Neuronal stem cell (in vitro differentiated cells): ENCODE measurements around the gene NEK11.

ENCODE experiments used
- DNase-seq: peaks from one replicate; pipeline ENCODE4 v3.0.0-alpha.2; 2013; ENCODE audit warnings: low spot score
- H2AFZ ChIP-seq: one replicate; pipeline ENCODE4 v1.6.1; 2013; ENCODE audit warnings: mild to moderate bottlenecking, low read length, inconsistent platforms
- H2AK5ac ChIP-seq: 2 replicates; pipeline ENCODE4 v1.6.1; 2013; ENCODE audit warnings: low read depth, mild to moderate bottlenecking, inconsistent platforms, low read length, moderate library complexity, mixed read lengths
- H2BK120ac ChIP-seq: 2 replicates; pipeline ENCODE4 v1.6.1; 2013; ENCODE audit warnings: low read depth, mild to moderate bottlenecking, inconsistent platforms, low read length, moderate library complexity, mixed read lengths
- H2BK12ac ChIP-seq: one replicate; pipeline ENCODE4 v1.6.1; 2013; ENCODE audit warnings: low read length, inconsistent platforms
- H2BK15ac ChIP-seq: 2 replicates; pipeline ENCODE4 v1.6.1; 2013; ENCODE audit warnings: mild to moderate bottlenecking, low read length, inconsistent platforms, mixed read lengths
- H2BK5ac ChIP-seq: one replicate; pipeline ENCODE4 v1.6.1; 2013; ENCODE audit warnings: inconsistent platforms, mild to moderate bottlenecking, low read length, moderate library complexity
- H3K14ac ChIP-seq: one replicate; pipeline ENCODE4 v1.6.1; 2013; ENCODE audit warnings: low read length, inconsistent platforms
- H3K18ac ChIP-seq: 2 replicates; pipeline ENCODE4 v1.6.1; 2013; ENCODE audit warnings: low read length, inconsistent platforms
- H3K23ac ChIP-seq: 2 replicates; pipeline ENCODE4 v1.6.1; 2013; ENCODE audit warnings: low read depth, mild to moderate bottlenecking, mixed read lengths, low read length, inconsistent platforms; ENCODE audit not compliant: poor library complexity
- H3K27ac ChIP-seq: replicated peaks from 3 replicates; pipeline ENCODE4 v1.5.1; 2013; ENCODE audit warnings: low read length, inconsistent platforms
- H3K27me3 ChIP-seq, 3 experiments: 2 replicates each; pipeline ENCODE4 v1.6.1; 2013; ENCODE audit warnings: low read length in 3 of 3, mild to moderate bottlenecking in 2 of 3, inconsistent platforms in 1 of 3, low read depth in 1 of 3, mixed read lengths in 1 of 3, moderate library complexity in 1 of 3; ENCODE audit not compliant: control insufficient read depth in 3 of 3, insufficient read depth in 3 of 3
- H3K36me3 ChIP-seq, 2 donors: replicated peaks in 1 of 2; 2 replicates each; pipeline ENCODE4 v1.6.1; 2013; ENCODE audit warnings: low read length in 2 of 2; ENCODE audit not compliant: control insufficient read depth in 2 of 2, insufficient read depth in 2 of 2
- H3K4ac ChIP-seq: 2 replicates; pipeline ENCODE4 v1.6.1; 2013; ENCODE audit warnings: inconsistent platforms, mild to moderate bottlenecking, low read length, moderate library complexity
- H3K4me1 ChIP-seq, 2 donors: 1 replicate in 1 of 2; 2 replicates in 1 of 2; pipeline ENCODE4 v1.6.1; 2013; ENCODE audit warnings: low read length in 2 of 2, low read depth in 1 of 2; ENCODE audit not compliant: control insufficient read depth in 2 of 2, insufficient read depth in 1 of 2
- H3K4me2 ChIP-seq: one replicate; pipeline ENCODE4 v1.6.1; 2013; ENCODE audit warnings: mild to moderate bottlenecking, low read length, inconsistent platforms; ENCODE audit not compliant: insufficient read depth, poor library complexity, severe bottlenecking
- H3K4me3 ChIP-seq, 2 donors: 2 replicates each; pipeline ENCODE4 v1.5.1; 2013; ENCODE audit warnings: low read length in 2 of 2, mild to moderate bottlenecking in 2 of 2, inconsistent platforms in 1 of 2, moderate library complexity in 1 of 2
- H3K79me1 ChIP-seq: one replicate; pipeline ENCODE4 v1.6.1; 2013; ENCODE audit warnings: low read depth, mild to moderate bottlenecking, inconsistent platforms, low read length, moderate library complexity
- H3K9ac ChIP-seq: one replicate; pipeline ENCODE4 v1.6.1; 2013; ENCODE audit warnings: mild to moderate bottlenecking, low read depth, low read length, inconsistent platforms; ENCODE audit not compliant: poor library complexity
- H3K9me3 ChIP-seq, 2 donors: replicated peaks in 1 of 2; 2 replicates each; pipeline versions ENCODE3 to v1.6.1; 2013; ENCODE audit warnings: low read length in 2 of 2, mild to moderate bottlenecking in 2 of 2, inconsistent platforms in 1 of 2, low read depth in 1 of 2, mixed read lengths in 1 of 2, moderate library complexity in 1 of 2; ENCODE audit not compliant: control insufficient read depth in 2 of 2, insufficient read depth in 1 of 2
- H4K8ac ChIP-seq: one replicate; pipeline ENCODE4 v1.6.1; 2013; ENCODE audit warnings: low read depth, mild to moderate bottlenecking, inconsistent platforms, low read length, moderate library complexity
- H4K91ac ChIP-seq: one replicate; pipeline ENCODE4 v1.6.1; 2013; ENCODE audit warnings: low read length, low read depth, mild to moderate bottlenecking, inconsistent platforms; ENCODE audit not compliant: poor library complexity
- WGBS, 2 donors: extraction: QIAGEN DNeasy Blood & Tissue Kit; methylation state at CpG; one replicate each; pipeline ENCODE4 v1.1.7; 2013; ENCODE audit warnings: missing lambda C conversion rate in 2 of 2, mixed read lengths in 1 of 2; ENCODE audit not compliant: insufficient read length in 2 of 2, insufficient replicate concordance in 1 of 2; ENCODE audit errors: extremely low coverage in 2 of 2; 5-methylcytosine and 5-hydroxymethylcytosine counted together

Gene NEK11

GRCh38 chr3:131239267-131239666, 212.6 kb downstream of the NEK11 start:
- no peak overlapping the region for H2BK15ac ChIP-seq
- no peak overlapping the region for H3K9ac ChIP-seq
- no peaks in the 10 kb centered on the region for H3K9me3 ChIP-seq
- no peak overlapping the region for H2AFZ ChIP-seq
- H3K27ac ChIP-seq: no peak overlapping the region
- H3K4me1 ChIP-seq: peaks cover 0 to 15% of the 10 kb centered on the region in 2 donors
- no peak overlapping the region for H3K14ac ChIP-seq
- DNase-seq: no peak
- H3K23ac ChIP-seq: no peak overlapping the region
- no peak overlapping the region for H3K4me2 ChIP-seq
- H4K91ac ChIP-seq: no peak overlapping the region
- no CpG with 5 or more reads among the region's 3 CpGs for WGBS, 2 donors
- no peak overlapping the region for H2AK5ac ChIP-seq
- no peak overlapping the region for H4K8ac ChIP-seq
- H3K36me3 ChIP-seq: no peaks in the 10 kb centered on the region
- H3K4me3 ChIP-seq: no peak overlapping the region
- no peak overlapping the region for H2BK120ac ChIP-seq
- no peaks in the 10 kb centered on the region for H3K27me3 ChIP-seq
- H2BK5ac ChIP-seq: no peak overlapping the region
- H3K79me1 ChIP-seq: no peaks in the 10 kb centered on the region
- no peak overlapping the region for H2BK12ac ChIP-seq
- H3K4ac ChIP-seq: no peak overlapping the region
- no peak overlapping the region for H3K18ac ChIP-seq

- no peak overlapping the region for H2BK120ac ChIP-seq
- WGBS, 2 donors: no CpG with 5 or more reads among the region's 3 CpGs
- no peak overlapping the region for H3K27ac ChIP-seq
- no peak overlapping the region for H3K18ac ChIP-seq
- no peak overlapping the region for H3K23ac ChIP-seq
- no peaks in the 10 kb centered on the region for H3K4me1 ChIP-seq
- H2BK15ac ChIP-seq: no peak overlapping the region
- no peak overlapping the region for H3K4ac ChIP-seq
- H3K4me2 ChIP-seq: no peak overlapping the region
- no peak for DNase-seq
- H3K9me3 ChIP-seq: no peaks in the 10 kb centered on the region
- H3K79me1 ChIP-seq: no peaks in the 10 kb centered on the region
- no peaks in the 10 kb centered on the region for H3K27me3 ChIP-seq
- H3K36me3 ChIP-seq: no peaks in the 10 kb centered on the region
- no peak overlapping the region for H2BK12ac ChIP-seq
- no peak overlapping the region for H2AK5ac ChIP-seq
- no peak overlapping the region for H2AFZ ChIP-seq
- no peak overlapping the region for H4K91ac ChIP-seq
- H3K4me3 ChIP-seq: no peak overlapping the region
- no peak overlapping the region for H4K8ac ChIP-seq
- no peak overlapping the region for H2BK5ac ChIP-seq
- H3K9ac ChIP-seq: no peak overlapping the region
- H3K14ac ChIP-seq: no peak overlapping the region
Observed at GRCh38 chr3:131242201-131242600, 215.5 kb downstream of the NEK11 start.

GRCh38 chr3:131250466-131250865, 223.8 kb downstream of the NEK11 start:
- H3K23ac ChIP-seq: no peak overlapping the region
- no peak overlapping the region for H3K14ac ChIP-seq
- H3K27me3 ChIP-seq: no peaks in the 10 kb centered on the region
- no peak overlapping the region for H2BK12ac ChIP-seq
- H2BK5ac ChIP-seq: no peak overlapping the region
- H2AK5ac ChIP-seq: no peak overlapping the region
- H3K9ac ChIP-seq: no peak overlapping the region
- no peak overlapping the region for H3K4me3 ChIP-seq
- DNase-seq: no peak
- no peak overlapping the region for H4K91ac ChIP-seq
- H3K27ac ChIP-seq: no peak overlapping the region
- H4K8ac ChIP-seq: no peak overlapping the region
- WGBS, 2 donors: no CpG with 5 or more reads among the region's 2 CpGs
- no peaks in the 10 kb centered on the region for H3K4me1 ChIP-seq
- no peak overlapping the region for H3K4me2 ChIP-seq
- H2BK15ac ChIP-seq: no peak overlapping the region
- no peak overlapping the region for H2BK120ac ChIP-seq
- H3K9me3 ChIP-seq: no peaks in the 10 kb centered on the region
- no peaks in the 10 kb centered on the region for H3K36me3 ChIP-seq
- H3K18ac ChIP-seq: no peak overlapping the region
- no peak overlapping the region for H3K4ac ChIP-seq
- H2AFZ ChIP-seq: no peak overlapping the region
- no peaks in the 10 kb centered on the region for H3K79me1 ChIP-seq

- no peak overlapping the region for H2BK15ac ChIP-seq
- H3K4ac ChIP-seq: no peak overlapping the region
- no peak overlapping the region for H3K23ac ChIP-seq
- H3K36me3 ChIP-seq: no peaks in the 10 kb centered on the region
- no peak overlapping the region for H3K4me3 ChIP-seq
- H4K91ac ChIP-seq: no peak overlapping the region
- no peaks in the 10 kb centered on the region for H3K79me1 ChIP-seq
- WGBS, 2 donors: no CpG with 5 or more reads among the region's 3 CpGs
- H3K14ac ChIP-seq: no peak overlapping the region
- no peak overlapping the region for H3K9ac ChIP-seq
- H3K9me3 ChIP-seq: no peaks in the 10 kb centered on the region
- H3K18ac ChIP-seq: no peak overlapping the region
- no peak overlapping the region for H4K8ac ChIP-seq
- no peak overlapping the region for H2AFZ ChIP-seq
- no peak overlapping the region for H2BK5ac ChIP-seq
- H2BK12ac ChIP-seq: no peak overlapping the region
- H3K27ac ChIP-seq: no peak overlapping the region
- no peak overlapping the region for H3K4me2 ChIP-seq
- H2BK120ac ChIP-seq: no peak overlapping the region
- no peaks in the 10 kb centered on the region for H3K27me3 ChIP-seq
- no peaks in the 10 kb centered on the region for H3K4me1 ChIP-seq
- no peak overlapping the region for H2AK5ac ChIP-seq
- no peak for DNase-seq
Observed at GRCh38 chr3:131260525-131260924, 233.8 kb downstream of the NEK11 start.
